Caco-2 (cell line): ENCODE results near the gene FGF8. TPM values are rescaled to one million over a fixed set of nuclear protein-coding genes. Genes with fewer than 3 reads are reported as not detected.

Source experiments
- BruUV-seq: library from RNA; stranded (reverse); fragments of 400-500 nt; replicated peaks from 2 replicates; lab custom pipeline; 2021; lab: Mats Ljungman, UMichigan
- CTCF ChIA-PET: fragments of 300-600 bp; sonication (Branson Sonifier 250); formaldehyde crosslinking; loops from one replicate; lab custom pipeline; 2022; ENCODE audit warnings: antibody characterized with exemption; lab: Charles Lee
- POLR2A ChIA-PET: fragments of 300-600 bp; sonication (Branson Sonifier 250); formaldehyde crosslinking; loops from one replicate; lab custom pipeline; 2022; ENCODE audit warnings: antibody characterized with exemption; lab: Charles Lee
- DNase-seq, 2 experiments: peaks; one replicate each; pipeline versions ENCODE4 v3.0.0 to v3.0.0-alpha.2; 2020 to 2022
- H3K27me3 ChIP-seq: replicated peaks from 2 replicates; pipeline ENCODE4 v1.6.0; 2011; ENCODE audit warnings: low read length; ENCODE audit not compliant: control insufficient read depth, insufficient read depth
- H3K36me3 ChIP-seq: 2 replicates; pipeline ENCODE4 v1.5.1; 2011; ENCODE audit warnings: low read length; ENCODE audit not compliant: control insufficient read depth, insufficient read depth
- H3K4me1 ChIP-seq: fragments of 250-450 bp; sonication (Bioruptor Pico); 2 replicates; pipeline ENCODE4 v1.5.1; 2020; ENCODE audit warnings: mild to moderate bottlenecking
- H3K4me3 ChIP-seq: 2 replicates; pipeline ENCODE4 v1.5.1; 2011; ENCODE audit warnings: low read depth, mild to moderate bottlenecking, control low read depth, low read length
- H3K9me3 ChIP-seq: fragments of 250-450 bp; sonication (Bioruptor Pico); 2 replicates; pipeline ENCODE4 v1.5.1; 2020; ENCODE audit warnings: mild to moderate bottlenecking, moderate library complexity
- H3K27ac Mint-ChIP-seq: one replicate; pipeline ENCODE4 v1.8.0; 2022; ENCODE audit warnings: mixed read lengths; ENCODE audit not compliant: unreplicated experiment
- H3K27me3 Mint-ChIP-seq: one replicate; pipeline ENCODE4 v1.8.0; 2022; ENCODE audit warnings: mixed read lengths; ENCODE audit not compliant: insufficient read depth, unreplicated experiment
- H3K36me3 Mint-ChIP-seq: one replicate; pipeline ENCODE4 v1.8.0; 2022; ENCODE audit warnings: mild to moderate bottlenecking, mixed read lengths; ENCODE audit not compliant: insufficient read depth, unreplicated experiment
- H3K4me1 Mint-ChIP-seq: one replicate; pipeline ENCODE4 v1.8.0; 2022; ENCODE audit warnings: low read depth, mixed read lengths; ENCODE audit not compliant: unreplicated experiment
- H3K4me3 Mint-ChIP-seq: one replicate; pipeline ENCODE4 v1.8.0; 2022; ENCODE audit warnings: mild to moderate bottlenecking, moderate library complexity, mixed read lengths; ENCODE audit not compliant: unreplicated experiment
- H3K9me3 Mint-ChIP-seq: one replicate; pipeline ENCODE4 v1.8.0; 2022; ENCODE audit warnings: mixed read lengths; ENCODE audit not compliant: unreplicated experiment
- intact Hi-C: fragments of 100-400 bp; cut with micrococcal nuclease; formaldehyde crosslinking; loops from one replicate; pipeline ENCODE4 v1.10.0; 2022; ENCODE audit not compliant: unreplicated experiment
- total RNA-seq: library from RNA; stranded (reverse); gene quantifications from 2 replicates; pipeline ENCODE4 v1.2.3, GENCODE V29; 2022
- TF ChIP-seq, protein P1 (sequence below), 2 experiments: fragments of 200-600 bp in 1 of 2; IDR thresholded peaks; 1 replicate in 1 of 2; 2 replicates in 1 of 2; pipeline versions ENCODE4 v1.5.1 to v1.8.0; 2011 to 2022; ENCODE audit warnings: antibody characterized with exemption in 1 of 2, control low read depth in 1 of 2, inconsistent platforms in 1 of 2, low read depth in 1 of 2, low read length in 1 of 2, mild to moderate bottlenecking in 1 of 2, moderate library complexity in 1 of 2; ENCODE audit not compliant: insufficient read depth in 1 of 2, severe bottlenecking in 1 of 2, unreplicated experiment in 1 of 2

The FGF8 gene
- total RNA-seq, 1 experiment from 2014 or later = 0.68 TPM

DNA sequence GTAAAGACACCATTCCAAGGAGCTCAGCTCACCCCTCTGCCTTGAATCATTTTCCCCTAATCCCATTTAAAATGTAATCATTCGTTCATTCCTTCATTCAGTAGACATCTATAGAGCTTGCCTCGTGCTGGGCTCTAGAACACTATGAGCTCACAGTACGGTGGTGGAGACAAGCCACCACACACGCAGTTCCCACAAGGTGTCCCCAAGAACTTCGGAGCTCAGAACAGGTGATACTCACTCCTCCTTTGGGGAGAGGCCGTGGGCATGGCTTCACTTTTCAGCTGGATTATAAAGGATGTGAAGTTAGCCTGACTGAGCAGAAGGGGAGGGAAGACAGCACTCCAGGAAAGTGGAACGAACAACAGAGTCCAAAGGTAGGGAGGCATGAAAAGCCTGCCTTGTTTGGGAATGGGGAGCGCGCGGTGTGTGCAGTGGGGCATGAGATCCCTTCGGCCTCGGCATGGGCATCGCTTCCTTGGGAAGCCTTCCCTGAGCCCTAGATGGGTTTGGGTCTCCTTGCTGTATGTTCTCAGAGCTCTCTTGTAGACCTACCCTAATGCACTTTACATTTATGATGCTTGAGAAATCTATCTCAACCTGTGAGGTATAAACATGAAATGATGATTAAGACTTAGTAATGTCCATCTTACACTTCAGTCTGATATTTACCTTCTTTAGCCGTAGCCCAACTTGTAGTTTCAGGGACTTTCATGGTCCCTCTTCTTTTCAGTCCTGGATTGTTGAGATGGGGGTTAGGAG, 43.1 kb upstream of the FGF8 start:
- peaks cover 39% of the 10 kb centered on the region for H3K36me3 Mint-ChIP-seq
- Histone ChIP-seq H3K4me1 (peaks cover 6% of the 10 kb centered on the region), H3K4me3 (peak overlapping the region; percentile 51), H3K27me3 (no peaks in the 10 kb centered on the region), H3K36me3 (no peaks in the 10 kb centered on the region), H3K9me3 (no peaks in the 10 kb centered on the region)
- H3K27me3 Mint-ChIP-seq = no peaks in the 10 kb centered on the region
- no peaks in the 10 kb centered on the region for H3K9me3 Mint-ChIP-seq
- H3K4me3 Mint-ChIP-seq = peak overlapping the region; percentile 95
- POLR2A ChIA-PET = interaction anchor here (0.6 to 1.6 kb wide), 10 partner anchors 8 to 912 kb away, joined by 3 to 8 read pairs (median 4); partner anchors contain the start of gene ARMH3
- intact Hi-C loops = loop anchor here (1.0 kb wide), 1 partner anchor 17 kb away; no protein-coding TSS in a partner anchor
- peak overlapping the region; percentile 97 for H3K27ac Mint-ChIP-seq
- TF ChIP-seq, protein P1, sequence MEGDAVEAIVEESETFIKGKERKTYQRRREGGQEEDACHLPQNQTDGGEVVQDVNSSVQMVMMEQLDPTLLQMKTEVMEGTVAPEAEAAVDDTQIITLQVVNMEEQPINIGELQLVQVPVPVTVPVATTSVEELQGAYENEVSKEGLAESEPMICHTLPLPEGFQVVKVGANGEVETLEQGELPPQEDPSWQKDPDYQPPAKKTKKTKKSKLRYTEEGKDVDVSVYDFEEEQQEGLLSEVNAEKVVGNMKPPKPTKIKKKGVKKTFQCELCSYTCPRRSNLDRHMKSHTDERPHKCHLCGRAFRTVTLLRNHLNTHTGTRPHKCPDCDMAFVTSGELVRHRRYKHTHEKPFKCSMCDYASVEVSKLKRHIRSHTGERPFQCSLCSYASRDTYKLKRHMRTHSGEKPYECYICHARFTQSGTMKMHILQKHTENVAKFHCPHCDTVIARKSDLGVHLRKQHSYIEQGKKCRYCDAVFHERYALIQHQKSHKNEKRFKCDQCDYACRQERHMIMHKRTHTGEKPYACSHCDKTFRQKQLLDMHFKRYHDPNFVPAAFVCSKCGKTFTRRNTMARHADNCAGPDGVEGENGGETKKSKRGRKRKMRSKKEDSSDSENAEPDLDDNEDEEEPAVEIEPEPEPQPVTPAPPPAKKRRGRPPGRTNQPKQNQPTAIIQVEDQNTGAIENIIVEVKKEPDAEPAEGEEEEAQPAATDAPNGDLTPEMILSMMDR (IDR thresholded peaks at IDR 0.05; ENCODE audit: insufficient read depth in 1 of 2, low read depth in 1 of 2, low read length in 1 of 2, severe bottlenecking in 1 of 2, unreplicated experiment in 1 of 2) = no peak
- H3K4me1 Mint-ChIP-seq = peaks cover 11% of the 10 kb centered on the region
- DNase-seq = peak; percentile 70 to 76
- TSS peak; percentile 89 for BruUV-seq
- CTCF ChIA-PET = interaction anchor here (0.6 to 2.5 kb wide), 10 partner anchors 15 to 216 kb away, joined by 3 to 14 read pairs (median 6); partner anchors contain the start of gene NPM3

DNA sequence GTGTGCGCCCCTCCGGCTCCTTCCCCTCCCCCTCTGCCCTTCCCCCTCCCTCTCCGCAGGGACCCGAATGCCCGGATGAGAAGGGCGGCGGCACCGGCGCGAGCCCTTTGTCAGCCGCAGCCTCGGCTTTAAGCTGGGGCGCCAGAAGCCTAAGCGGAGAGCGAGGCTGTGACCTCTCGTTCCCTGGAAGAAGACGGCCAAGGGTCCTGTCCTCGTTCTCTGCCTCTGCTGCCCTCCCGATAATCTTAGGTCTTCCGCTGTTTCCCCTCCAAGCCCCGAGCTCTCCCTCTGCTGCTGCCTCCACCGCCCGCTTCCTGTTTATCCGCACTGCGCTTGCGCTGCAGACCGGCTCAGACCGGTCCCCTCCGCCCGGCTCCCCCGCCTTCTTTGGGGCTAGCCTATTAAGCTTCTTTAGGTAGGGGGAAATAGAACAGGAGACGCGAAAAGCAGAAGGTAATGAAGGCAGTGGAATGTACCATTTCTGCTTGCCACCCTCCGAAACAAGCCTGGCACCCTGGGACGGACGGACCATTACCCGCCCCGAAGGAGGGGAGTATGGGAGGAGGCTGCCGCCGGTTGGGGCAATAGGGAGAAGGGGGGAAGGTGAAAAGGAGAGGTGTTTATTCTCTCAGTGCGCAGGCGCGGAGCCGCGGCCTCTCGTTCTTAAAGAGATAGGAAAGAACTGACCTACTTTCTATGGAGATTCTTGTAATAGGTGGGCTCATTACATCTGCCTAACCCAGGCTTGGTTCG, 42.4 kb upstream of the FGF8 start, which contains the start of gene OGA:
OGA (minus strand) TSS at position 326 of the 753 bp plus-strand sequence. CDS start 422 bp downstream, outside the sequence.
- no peaks in the 10 kb centered on the region for H3K36me3 ChIP-seq
- no peaks in the 10 kb centered on the region for H3K9me3 ChIP-seq
- no peaks in the 10 kb centered on the region for H3K27me3 Mint-ChIP-seq
- TF ChIP-seq, protein P1 (IDR thresholded peaks at IDR 0.05; ENCODE audit: insufficient read depth in 1 of 2, low read depth in 1 of 2, low read length in 1 of 2, severe bottlenecking in 1 of 2, unreplicated experiment in 1 of 2) = no peak
- H3K4me3 ChIP-seq = peak within 1 kb of the TSS; percentile 86
- no peaks in the 10 kb centered on the region for H3K27me3 ChIP-seq
- intact Hi-C loops = no loop called here
- no peaks in the 10 kb centered on the region for H3K9me3 Mint-ChIP-seq
- peak within 1 kb of the TSS; percentile 95 for H3K4me3 Mint-ChIP-seq
- ChIA-PET CTCF (interaction anchor here (0.6 to 2.5 kb wide), 11 partner anchors 15 to 216 kb away, joined by 3 to 14 read pairs (median 6); partner anchors contain the start of gene NPM3), POLR2A (interaction anchor here (0.6 to 1.6 kb wide), 10 partner anchors 9 to 297 kb away, joined by 3 to 8 read pairs (median 4); partner anchors contain the start of gene ARMH3)
- H3K27ac Mint-ChIP-seq = peak within 1 kb of the TSS; percentile 97
- no TSS peak for BruUV-seq
- peak; percentile 99 to 100 for DNase-seq
- H3K4me1 Mint-ChIP-seq = peaks cover 13% of the 10 kb centered on the region
- peaks cover 6% of the 10 kb centered on the region for H3K4me1 ChIP-seq
- peaks cover 42% of the 10 kb centered on the region for H3K36me3 Mint-ChIP-seq
